ENCODE data around the gene PPFIBP2.

PPFIBP2 gene

GRCh38 chr11:7527029-7527428 is 13.2 kb downstream of the PPFIBP2 start:
- Histone ChIP-seq H3K27me3 (ENCODE audit: insufficient read depth, poor library complexity, severe bottlenecking) (no peaks in the 10 kb centered on the region), H3K36me3 (ENCODE audit: low read depth) (no peaks in the 10 kb centered on the region), H3K4me1 (ENCODE audit: insufficient read depth, poor library complexity, severe bottlenecking) (no peaks in the 10 kb centered on the region), H3K4me3 (ENCODE audit: severe bottlenecking) (no peak overlapping the region), H3K27ac (ENCODE audit: poor library complexity, severe bottlenecking) (no peak overlapping the region), H3K9me3 (ENCODE audit: severe bottlenecking) (no peaks in the 10 kb centered on the region)
- ATAC-seq (ENCODE audit: low read depth): no peak
- no peak for DNase-seq (ENCODE audit: low spot score)
- TF ChIP-seq CTCF (IDR thresholded peaks at IDR 0.05; ENCODE audit: poor library complexity, severe bottlenecking): no peak

GRCh38 chr11:7528514-7529049 is 14.8 kb downstream of the PPFIBP2 start:
- no peaks in the 10 kb centered on the region for H3K9me3 ChIP-seq (ENCODE audit: severe bottlenecking)
- no peaks in the 10 kb centered on the region for H3K27me3 ChIP-seq (ENCODE audit: insufficient read depth, poor library complexity, severe bottlenecking)
- H3K27ac ChIP-seq (ENCODE audit: poor library complexity, severe bottlenecking): no peak overlapping the region
- DNase-seq (ENCODE audit: low spot score) (no peak), ATAC-seq (ENCODE audit: low read depth) (no peak)
- H3K4me3 ChIP-seq (ENCODE audit: severe bottlenecking): no peak overlapping the region
- no peaks in the 10 kb centered on the region for H3K4me1 ChIP-seq (ENCODE audit: insufficient read depth, poor library complexity, severe bottlenecking)
- H3K36me3 ChIP-seq (ENCODE audit: low read depth): no peaks in the 10 kb centered on the region
- no peak for TF ChIP-seq CTCF (IDR thresholded peaks at IDR 0.05; ENCODE audit: poor library complexity, severe bottlenecking)

- no peak overlapping the region for H3K27ac ChIP-seq (ENCODE audit: poor library complexity, severe bottlenecking)
- H3K4me3 ChIP-seq (ENCODE audit: severe bottlenecking): no peak overlapping the region
- no peaks in the 10 kb centered on the region for H3K4me1 ChIP-seq (ENCODE audit: insufficient read depth, poor library complexity, severe bottlenecking)
- ATAC-seq (ENCODE audit: low read depth) (no peak), DNase-seq (ENCODE audit: low spot score) (no peak)
- TF ChIP-seq CTCF (IDR thresholded peaks at IDR 0.05; ENCODE audit: poor library complexity, severe bottlenecking): no peak
- H3K36me3 ChIP-seq (ENCODE audit: low read depth): no peaks in the 10 kb centered on the region
- no peaks in the 10 kb centered on the region for H3K9me3 ChIP-seq (ENCODE audit: severe bottlenecking)
- H3K27me3 ChIP-seq (ENCODE audit: insufficient read depth, poor library complexity, severe bottlenecking): no peaks in the 10 kb centered on the region
These were observed 16.3 kb downstream of the PPFIBP2 start for GRCh38 chr11:7530013-7530640.

GRCh38 chr11:7531011-7531410 is 17.2 kb downstream of the PPFIBP2 start:
- no peaks in the 10 kb centered on the region for H3K36me3 ChIP-seq (ENCODE audit: low read depth)
- no peak for TF ChIP-seq CTCF (IDR thresholded peaks at IDR 0.05; ENCODE audit: poor library complexity, severe bottlenecking)
- ATAC-seq (ENCODE audit: low read depth) (no peak), DNase-seq (ENCODE audit: low spot score) (no peak)
- H3K27ac ChIP-seq (ENCODE audit: poor library complexity, severe bottlenecking): no peak overlapping the region
- H3K4me1 ChIP-seq (ENCODE audit: insufficient read depth, poor library complexity, severe bottlenecking): no peaks in the 10 kb centered on the region
- no peaks in the 10 kb centered on the region for H3K9me3 ChIP-seq (ENCODE audit: severe bottlenecking)
- no peak overlapping the region for H3K4me3 ChIP-seq (ENCODE audit: severe bottlenecking)
- no peaks in the 10 kb centered on the region for H3K27me3 ChIP-seq (ENCODE audit: insufficient read depth, poor library complexity, severe bottlenecking)

- H3K27me3 ChIP-seq (ENCODE audit: insufficient read depth, poor library complexity, severe bottlenecking): no peaks in the 10 kb centered on the region
- no peaks in the 10 kb centered on the region for H3K4me1 ChIP-seq (ENCODE audit: insufficient read depth, poor library complexity, severe bottlenecking)
- H3K27ac ChIP-seq (ENCODE audit: poor library complexity, severe bottlenecking): no peak overlapping the region
- no peak overlapping the region for H3K4me3 ChIP-seq (ENCODE audit: severe bottlenecking)
- H3K36me3 ChIP-seq (ENCODE audit: low read depth): no peaks in the 10 kb centered on the region
- ATAC-seq (ENCODE audit: low read depth) (no peak), DNase-seq (ENCODE audit: low spot score) (no peak)
- TF ChIP-seq CTCF (IDR thresholded peaks at IDR 0.05; ENCODE audit: poor library complexity, severe bottlenecking): no peak
- no peaks in the 10 kb centered on the region for H3K9me3 ChIP-seq (ENCODE audit: severe bottlenecking)
These were observed 18.8 kb downstream of the PPFIBP2 start for GRCh38 chr11:7532405-7533145.

Measured in RWPE2 (cell line).